ENCODE measurements around the gene EYA2.

Gene EYA2

GRCh38 chr20:46977909-46978588 is 83.4 kb downstream of the EYA2 start:
- H2BK5ac ChIP-seq (ENCODE audit: low read length), result no peak overlapping the region

GRCh38 chr20:46978951-46979491 is 84.4 kb downstream of the EYA2 start:
- H3K79me1 ChIP-seq (ENCODE audit: low read depth, low read length), result no peaks in the 10 kb centered on the region
- H2AFZ ChIP-seq (ENCODE audit: low read length), result no peak overlapping the region
- no peak overlapping the region for H4K8ac ChIP-seq (ENCODE audit: low read depth, low read length)
- H2BK12ac ChIP-seq (ENCODE audit: low read length), result no peak overlapping the region
- WGBS, 2 donors (ENCODE audit: extremely low coverage in 2 of 2, insufficient read length in 2 of 2, insufficient replicate concordance in 1 of 2), result no CpG with 5 or more reads among the region's 9 CpGs
- H3K18ac ChIP-seq (ENCODE audit: low read length), result peak overlapping the region; percentile 53
- H3K14ac ChIP-seq (ENCODE audit: low read length), result no peak overlapping the region
- H2BK15ac ChIP-seq (ENCODE audit: low read length), result peak overlapping the region; percentile 32
- H2AK5ac ChIP-seq (ENCODE audit: low read depth, low read length), result peak overlapping the region; percentile 65
- no peak overlapping the region for H3K4ac ChIP-seq (ENCODE audit: low read length)
- no peak for DNase-seq (ENCODE audit: low spot score)
- peaks cover 0 to 4% (median 0%) of the 10 kb centered on the region in 3 experiments for H3K27me3 ChIP-seq (ENCODE audit: control insufficient read depth in 3 of 3, insufficient read depth in 3 of 3, low read depth in 1 of 3, low read length in 3 of 3)
- no peak overlapping the region for H3K4me2 ChIP-seq (ENCODE audit: insufficient read depth, low read length, poor library complexity, severe bottlenecking)
- peaks cover 0 to 11% of the 10 kb centered on the region in 2 donors for H3K4me1 ChIP-seq (ENCODE audit: control insufficient read depth in 2 of 2, insufficient read depth in 1 of 2, low read depth in 1 of 2, low read length in 2 of 2)
- no peaks in the 10 kb centered on the region for H3K9me3 ChIP-seq (replicated peaks in 1 of 2; ENCODE audit: control insufficient read depth in 2 of 2, insufficient read depth in 1 of 2, low read depth in 1 of 2, low read length in 2 of 2)
- H3K27ac ChIP-seq (replicated peaks; ENCODE audit: low read length), result peak overlapping the region; percentile 23
- peak overlapping the region; percentile 6 for H2BK5ac ChIP-seq (ENCODE audit: low read length)
- no peaks in the 10 kb centered on the region for H3K36me3 ChIP-seq (replicated peaks in 1 of 2; ENCODE audit: control insufficient read depth in 2 of 2, insufficient read depth in 2 of 2, low read length in 2 of 2)
- H3K9ac ChIP-seq (ENCODE audit: low read depth, low read length, poor library complexity), result no peak overlapping the region
- H2BK120ac ChIP-seq (ENCODE audit: low read depth, low read length), result no peak overlapping the region
- no peak overlapping the region for H4K91ac ChIP-seq (ENCODE audit: low read depth, low read length, poor library complexity)
- H3K4me3 ChIP-seq (ENCODE audit: low read length in 2 of 2), result no peak overlapping the region
- H3K23ac ChIP-seq (ENCODE audit: low read depth, low read length, poor library complexity), result no peak overlapping the region

More at GRCh38 chr20:46977909-46978588, 83.4 kb downstream of the EYA2 start:
- Histone ChIP-seq H3K27me3 (ENCODE audit: control insufficient read depth in 3 of 3, insufficient read depth in 3 of 3, low read depth in 1 of 3, low read length in 3 of 3) (peaks cover 0 to 4% (median 0%) of the 10 kb centered on the region in 3 experiments), H3K4me3 (ENCODE audit: low read length in 2 of 2) (peak overlapping the region in 1 of 2 donors; percentile 8), H2BK15ac (ENCODE audit: low read length) (peak overlapping the region; percentile 1), H3K9me3 (replicated peaks in 1 of 2; ENCODE audit: control insufficient read depth in 2 of 2, insufficient read depth in 1 of 2, low read depth in 1 of 2, low read length in 2 of 2) (no peaks in the 10 kb centered on the region), H2AFZ (ENCODE audit: low read length) (no peak overlapping the region), H3K27ac (replicated peaks; ENCODE audit: low read length) (no peak overlapping the region), H2BK12ac (ENCODE audit: low read length) (no peak overlapping the region), H3K4ac (ENCODE audit: low read length) (no peak overlapping the region), H3K14ac (ENCODE audit: low read length) (no peak overlapping the region), H3K9ac (ENCODE audit: low read depth, low read length, poor library complexity) (no peak overlapping the region), H3K79me1 (ENCODE audit: low read depth, low read length) (no peaks in the 10 kb centered on the region), H2BK120ac (ENCODE audit: low read depth, low read length) (no peak overlapping the region), H3K18ac (ENCODE audit: low read length) (no peak overlapping the region), H4K8ac (ENCODE audit: low read depth, low read length) (no peak overlapping the region), H4K91ac (ENCODE audit: low read depth, low read length, poor library complexity) (no peak overlapping the region), H2AK5ac (ENCODE audit: low read depth, low read length) (peak overlapping the region; percentile 65), H3K36me3 (replicated peaks in 1 of 2; ENCODE audit: control insufficient read depth in 2 of 2, insufficient read depth in 2 of 2, low read length in 2 of 2) (no peaks in the 10 kb centered on the region), H3K4me1 (ENCODE audit: control insufficient read depth in 2 of 2, insufficient read depth in 1 of 2, low read depth in 1 of 2, low read length in 2 of 2) (peaks cover 0 to 11% of the 10 kb centered on the region in 2 donors), H3K23ac (ENCODE audit: low read depth, low read length, poor library complexity) (no peak overlapping the region), H3K4me2 (ENCODE audit: insufficient read depth, low read length, poor library complexity, severe bottlenecking) (no peak overlapping the region)
- no peak for DNase-seq (ENCODE audit: low spot score)
- no CpG with 5 or more reads among the region's 13 CpGs for WGBS, 2 donors (ENCODE audit: extremely low coverage in 2 of 2, insufficient read length in 2 of 2, insufficient replicate concordance in 1 of 2)

DNA sequence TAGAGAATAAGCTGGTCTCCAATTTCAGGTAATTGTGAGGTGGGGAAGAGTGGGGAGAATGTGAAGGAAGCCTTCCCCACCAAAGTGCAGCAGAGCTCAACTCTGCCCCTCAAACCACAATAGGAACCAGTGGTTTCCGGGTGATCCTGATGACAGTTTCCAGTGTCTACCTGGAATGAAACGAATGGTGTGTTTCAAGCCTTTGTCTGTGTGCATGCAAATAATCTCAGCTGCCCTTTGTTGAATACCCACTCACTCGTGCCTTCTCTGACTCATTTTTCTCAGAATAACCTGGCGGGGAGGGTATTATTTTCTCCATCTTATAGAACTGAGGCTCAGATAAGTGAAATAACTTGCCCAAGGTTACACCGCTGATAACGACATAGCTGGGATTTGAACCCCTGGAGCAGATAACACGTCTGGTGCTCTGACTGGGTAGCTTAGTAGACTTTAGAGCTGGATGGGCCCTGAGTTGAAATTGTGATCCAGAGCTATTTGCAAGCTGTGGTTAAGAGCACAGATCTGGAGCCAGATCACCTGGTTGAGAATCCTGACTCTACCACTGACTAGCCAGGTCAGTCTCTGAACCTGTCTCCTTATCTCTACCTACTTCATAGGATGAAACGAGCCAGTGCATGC is 85.1 kb downstream of the EYA2 start:
- Histone ChIP-seq H3K14ac (ENCODE audit: low read length) (no peak overlapping the region), H3K27me3 (ENCODE audit: control insufficient read depth in 3 of 3, insufficient read depth in 3 of 3, low read depth in 1 of 3, low read length in 3 of 3) (peaks cover 0 to 4% (median 0%) of the 10 kb centered on the region in 3 experiments), H4K8ac (ENCODE audit: low read depth, low read length) (no peak overlapping the region), H3K79me1 (ENCODE audit: low read depth, low read length) (no peaks in the 10 kb centered on the region), H2AK5ac (ENCODE audit: low read depth, low read length) (no peak overlapping the region), H3K4me2 (ENCODE audit: insufficient read depth, low read length, poor library complexity, severe bottlenecking) (no peak overlapping the region), H3K4me1 (ENCODE audit: control insufficient read depth in 2 of 2, insufficient read depth in 1 of 2, low read depth in 1 of 2, low read length in 2 of 2) (peaks cover 0 to 11% of the 10 kb centered on the region in 2 donors), H3K23ac (ENCODE audit: low read depth, low read length, poor library complexity) (no peak overlapping the region), H2BK12ac (ENCODE audit: low read length) (no peak overlapping the region), H3K9ac (ENCODE audit: low read depth, low read length, poor library complexity) (no peak overlapping the region), H3K27ac (replicated peaks; ENCODE audit: low read length) (peak overlapping the region; percentile 23), H3K9me3 (replicated peaks in 1 of 2; ENCODE audit: control insufficient read depth in 2 of 2, insufficient read depth in 1 of 2, low read depth in 1 of 2, low read length in 2 of 2) (no peaks in the 10 kb centered on the region), H3K36me3 (replicated peaks in 1 of 2; ENCODE audit: control insufficient read depth in 2 of 2, insufficient read depth in 2 of 2, low read length in 2 of 2) (no peaks in the 10 kb centered on the region), H2BK15ac (ENCODE audit: low read length) (no peak overlapping the region), H3K4ac (ENCODE audit: low read length) (no peak overlapping the region), H2AFZ (ENCODE audit: low read length) (no peak overlapping the region), H4K91ac (ENCODE audit: low read depth, low read length, poor library complexity) (no peak overlapping the region), H2BK120ac (ENCODE audit: low read depth, low read length) (no peak overlapping the region), H3K18ac (ENCODE audit: low read length) (no peak overlapping the region), H3K4me3 (ENCODE audit: low read length in 2 of 2) (no peak overlapping the region), H2BK5ac (ENCODE audit: low read length) (peak overlapping the region; percentile 6)
- WGBS, 2 donors (ENCODE audit: extremely low coverage in 2 of 2, insufficient read length in 2 of 2, insufficient replicate concordance in 1 of 2), result no CpG with 5 or more reads among the region's 8 CpGs
- DNase-seq (ENCODE audit: low spot score), result no peak

- Histone ChIP-seq H3K4me2 (ENCODE audit: insufficient read depth, low read length, poor library complexity, severe bottlenecking) (no peak overlapping the region), H3K4ac (ENCODE audit: low read length) (no peak overlapping the region), H3K4me3 (ENCODE audit: low read length in 2 of 2) (no peak overlapping the region), H3K36me3 (replicated peaks in 1 of 2; ENCODE audit: control insufficient read depth in 2 of 2, insufficient read depth in 2 of 2, low read length in 2 of 2) (no peaks in the 10 kb centered on the region), H3K23ac (ENCODE audit: low read depth, low read length, poor library complexity) (no peak overlapping the region), H3K27ac (replicated peaks; ENCODE audit: low read length) (no peak overlapping the region), H4K8ac (ENCODE audit: low read depth, low read length) (no peak overlapping the region), H3K79me1 (ENCODE audit: low read depth, low read length) (no peaks in the 10 kb centered on the region), H3K9ac (ENCODE audit: low read depth, low read length, poor library complexity) (no peak overlapping the region), H2BK5ac (ENCODE audit: low read length) (no peak overlapping the region), H3K18ac (ENCODE audit: low read length) (no peak overlapping the region), H2AFZ (ENCODE audit: low read length) (no peak overlapping the region), H2BK15ac (ENCODE audit: low read length) (no peak overlapping the region), H2BK120ac (ENCODE audit: low read depth, low read length) (no peak overlapping the region), H2BK12ac (ENCODE audit: low read length) (no peak overlapping the region), H4K91ac (ENCODE audit: low read depth, low read length, poor library complexity) (no peak overlapping the region), H3K27me3 (ENCODE audit: control insufficient read depth in 3 of 3, insufficient read depth in 3 of 3, low read depth in 1 of 3, low read length in 3 of 3) (peaks cover 0 to 4% (median 0%) of the 10 kb centered on the region in 3 experiments), H2AK5ac (ENCODE audit: low read depth, low read length) (no peak overlapping the region), H3K14ac (ENCODE audit: low read length) (no peak overlapping the region), H3K4me1 (ENCODE audit: control insufficient read depth in 2 of 2, insufficient read depth in 1 of 2, low read depth in 1 of 2, low read length in 2 of 2) (peaks cover 0 to 11% of the 10 kb centered on the region in 2 donors), H3K9me3 (replicated peaks in 1 of 2; ENCODE audit: control insufficient read depth in 2 of 2, insufficient read depth in 1 of 2, low read depth in 1 of 2, low read length in 2 of 2) (no peaks in the 10 kb centered on the region)
- DNase-seq (ENCODE audit: low spot score), result no peak
Measured at GRCh38 chr20:46981184-46981583, 86.5 kb downstream of the EYA2 start.

All from neuronal stem cell (in vitro differentiated cells).